Keratinocyte (primary cell): Measurements from ENCODE around the gene NUDT14.

Experiments used
- EZH2 ChIP-seq: IDR thresholded peaks from one replicate; pipeline ENCODE4 v1.6.1; 2012; ENCODE audit warnings: inconsistent platforms, mild to moderate bottlenecking, low read length, moderate library complexity
- TF ChIP-seq, protein P1 (sequence below), 3 experiments: IDR thresholded peaks in 1 of 3; conservative IDR thresholded peaks in 1 of 3; optimal IDR thresholded peaks in 1 of 3; 2 replicates in 2 of 3; 3 replicates in 1 of 3; pipeline versions ENCODE3 to v1.5.1; 2011; ENCODE audit warnings: low read length in 3 of 3, mild to moderate bottlenecking in 3 of 3, moderate library complexity in 2 of 3, control low read depth in 1 of 3, inconsistent platforms in 1 of 3; ENCODE audit not compliant: insufficient read depth in 2 of 3; ENCODE audit errors: extremely low read depth in 1 of 3

DNA sequence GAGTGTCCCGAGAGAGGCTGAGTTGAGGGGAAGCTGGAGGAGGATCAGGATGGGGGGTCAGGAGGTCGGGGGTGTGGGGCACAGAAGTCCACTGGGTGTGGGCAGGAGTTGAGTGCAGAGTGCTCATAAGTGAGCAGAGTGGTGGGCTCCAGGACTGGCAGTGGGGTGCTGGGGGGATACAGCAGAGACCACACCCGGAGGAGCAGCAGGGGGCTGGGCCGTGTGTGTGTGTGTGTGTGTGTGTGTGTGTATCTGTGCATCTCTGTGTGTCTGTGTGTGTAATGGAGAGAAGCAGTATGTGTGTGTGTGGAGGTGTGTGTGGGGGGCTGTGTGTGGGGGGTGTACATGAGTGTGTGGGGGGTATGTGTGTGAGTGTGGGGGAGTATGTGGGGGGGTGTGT, 4.9 kb upstream of the NUDT14 start:
- TF ChIP-seq, protein P1, sequence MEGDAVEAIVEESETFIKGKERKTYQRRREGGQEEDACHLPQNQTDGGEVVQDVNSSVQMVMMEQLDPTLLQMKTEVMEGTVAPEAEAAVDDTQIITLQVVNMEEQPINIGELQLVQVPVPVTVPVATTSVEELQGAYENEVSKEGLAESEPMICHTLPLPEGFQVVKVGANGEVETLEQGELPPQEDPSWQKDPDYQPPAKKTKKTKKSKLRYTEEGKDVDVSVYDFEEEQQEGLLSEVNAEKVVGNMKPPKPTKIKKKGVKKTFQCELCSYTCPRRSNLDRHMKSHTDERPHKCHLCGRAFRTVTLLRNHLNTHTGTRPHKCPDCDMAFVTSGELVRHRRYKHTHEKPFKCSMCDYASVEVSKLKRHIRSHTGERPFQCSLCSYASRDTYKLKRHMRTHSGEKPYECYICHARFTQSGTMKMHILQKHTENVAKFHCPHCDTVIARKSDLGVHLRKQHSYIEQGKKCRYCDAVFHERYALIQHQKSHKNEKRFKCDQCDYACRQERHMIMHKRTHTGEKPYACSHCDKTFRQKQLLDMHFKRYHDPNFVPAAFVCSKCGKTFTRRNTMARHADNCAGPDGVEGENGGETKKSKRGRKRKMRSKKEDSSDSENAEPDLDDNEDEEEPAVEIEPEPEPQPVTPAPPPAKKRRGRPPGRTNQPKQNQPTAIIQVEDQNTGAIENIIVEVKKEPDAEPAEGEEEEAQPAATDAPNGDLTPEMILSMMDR (optimal IDR thresholded peaks at IDR 0.05 in 1 of 3, IDR thresholded peaks at IDR 0.05 in 1 of 3, conservative IDR thresholded peaks at IDR 0.05 in 1 of 3; ENCODE audit: extremely low read depth in 1 of 3, insufficient read depth in 2 of 3, low read length in 3 of 3) = no peak
- TF ChIP-seq EZH2 = no peak
